ENCODE data around the gene ALKAL2. TPM values are rescaled to one million over a fixed set of nuclear protein-coding genes. Genes with fewer than 3 reads are reported as not detected.

The ALKAL2 gene
- total RNA-seq, 1 experiment from 2014 or later = 3.5 TPM

- Mint-ChIP-seq H3K27me3 (ENCODE audit: low read depth) (no peaks in the 10 kb centered on the region), H3K4me3 (no peak overlapping the region), H3K4me1 (peaks cover 17% of the 10 kb centered on the region), H3K36me3 (no peaks in the 10 kb centered on the region), H3K9me3 (no peaks in the 10 kb centered on the region), H3K27ac (no peak overlapping the region)
- TF ChIP-seq E2F1 (CRISPR knock-in tag; IDR thresholded peaks at IDR 0.05) (no peak), USF2 (CRISPR knock-in tag; IDR thresholded peaks at IDR 0.05) (no peak), NR3C1 (CRISPR knock-in tag; conservative IDR thresholded peaks at IDR 0.05; ENCODE audit: low read depth) (no peak), ESRRA (CRISPR knock-in tag; IDR thresholded peaks at IDR 0.05; ENCODE audit: borderline replicate concordance) (no peak)
- no peak for ATAC-seq
- DNase-seq (ENCODE audit: low spot score) = no peak
- CTCF ChIA-PET = no interaction called here
- POLR2A ChIA-PET = no interaction called here
These were observed 23.1 kb upstream of the ALKAL2 start for GRCh38 chr2:310994-311393.

- ChIA-PET CTCF (interaction anchor here (1.1 to 1.7 kb wide), 4 partner anchors 20 to 35 kb away, joined by 3 to 5 read pairs (median 4); partner anchors contain the start of gene ALKAL2), POLR2A (interaction anchor here (1.1 kb wide), 1 partner anchor 19 kb away, joined by 3 read pairs; no protein-coding TSS in a partner anchor)
- Mint-ChIP-seq H3K4me3 (no peak overlapping the region), H3K4me1 (peaks cover 17% of the 10 kb centered on the region), H3K9me3 (no peaks in the 10 kb centered on the region), H3K36me3 (no peaks in the 10 kb centered on the region), H3K27ac (no peak overlapping the region), H3K27me3 (ENCODE audit: low read depth) (no peaks in the 10 kb centered on the region)
- no peak for ATAC-seq
- no peak for DNase-seq (ENCODE audit: low spot score)
- TF ChIP-seq ARID4B (CRISPR knock-in tag; IDR thresholded peaks at IDR 0.05; ENCODE audit: borderline replicate concordance) (no peak), CBFB (CRISPR knock-in tag; IDR thresholded peaks at IDR 0.05; ENCODE audit: low read depth) (no peak), STAT6 (CRISPR knock-in tag; conservative IDR thresholded peaks at IDR 0.05; ENCODE audit: low read depth) (no peak), ATF2 (CRISPR knock-in tag; IDR thresholded peaks at IDR 0.05; ENCODE audit: borderline replicate concordance, low read depth) (no peak), HMGA2 (CRISPR knock-in tag; IDR thresholded peaks at IDR 0.05) (no peak), ZNF138 (CRISPR knock-in tag; conservative IDR thresholded peaks at IDR 0.05) (no peak), HMGXB4 (CRISPR knock-in tag; IDR thresholded peaks at IDR 0.05) (no peak), E2F1 (CRISPR knock-in tag; IDR thresholded peaks at IDR 0.05) (no peak), ZNF281 (CRISPR knock-in tag; IDR thresholded peaks at IDR 0.05) (no peak), ETV6 (CRISPR knock-in tag; IDR thresholded peaks at IDR 0.05) (no peak), MAX (CRISPR knock-in tag; IDR thresholded peaks at IDR 0.05) (no peak), SP1 (CRISPR knock-in tag; conservative IDR thresholded peaks at IDR 0.05) (no peak), TEAD1 (CRISPR knock-in tag; IDR thresholded peaks at IDR 0.05) (no peak)
These were observed 22.1 kb upstream of the ALKAL2 start for GRCh38 chr2:309954-310510.
